Uterus (tissue), 2 donors: ENCODE data around the gene ISLR.

Experiments
- POLR2A ChIP-seq, 2 donors: fragments of 450-650 bp; IDR thresholded peaks; one replicate each; pipeline ENCODE4 v1.6.1; 2016; ENCODE audit warnings: antibody characterized with exemption in 2 of 2, mild to moderate bottlenecking in 1 of 2, moderate library complexity in 1 of 2
- TF ChIP-seq, protein P1 (sequence below), 4 experiments: fragments of 200-600 bp in 2 of 4; fragments of 450-650 bp in 2 of 4; sonication (generic) in 2 of 4; IDR thresholded peaks; one replicate each; pipeline ENCODE4 v1.5.1; 2016 to 2019; ENCODE audit warnings: antibody characterized with exemption in 4 of 4, mild to moderate bottlenecking in 2 of 4, moderate library complexity in 1 of 4

- no peak for TF ChIP-seq POLR2A (IDR thresholded peaks at IDR 0.05)
- TF ChIP-seq, protein P1, sequence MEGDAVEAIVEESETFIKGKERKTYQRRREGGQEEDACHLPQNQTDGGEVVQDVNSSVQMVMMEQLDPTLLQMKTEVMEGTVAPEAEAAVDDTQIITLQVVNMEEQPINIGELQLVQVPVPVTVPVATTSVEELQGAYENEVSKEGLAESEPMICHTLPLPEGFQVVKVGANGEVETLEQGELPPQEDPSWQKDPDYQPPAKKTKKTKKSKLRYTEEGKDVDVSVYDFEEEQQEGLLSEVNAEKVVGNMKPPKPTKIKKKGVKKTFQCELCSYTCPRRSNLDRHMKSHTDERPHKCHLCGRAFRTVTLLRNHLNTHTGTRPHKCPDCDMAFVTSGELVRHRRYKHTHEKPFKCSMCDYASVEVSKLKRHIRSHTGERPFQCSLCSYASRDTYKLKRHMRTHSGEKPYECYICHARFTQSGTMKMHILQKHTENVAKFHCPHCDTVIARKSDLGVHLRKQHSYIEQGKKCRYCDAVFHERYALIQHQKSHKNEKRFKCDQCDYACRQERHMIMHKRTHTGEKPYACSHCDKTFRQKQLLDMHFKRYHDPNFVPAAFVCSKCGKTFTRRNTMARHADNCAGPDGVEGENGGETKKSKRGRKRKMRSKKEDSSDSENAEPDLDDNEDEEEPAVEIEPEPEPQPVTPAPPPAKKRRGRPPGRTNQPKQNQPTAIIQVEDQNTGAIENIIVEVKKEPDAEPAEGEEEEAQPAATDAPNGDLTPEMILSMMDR (IDR thresholded peaks at IDR 0.05), result no peak
Measured at GRCh38 chr15:74208901-74209559, 35.5 kb downstream of the ISLR start.
